Coronary artery (tissue), 2 donors: ENCODE results near the gene TRIM29.
A peak's percentile ranks its signal among the peaks of the same experiment; 100 is the strongest.

Experiments used
- DNase-seq: peaks from one replicate; pipeline ENCODE4 v3.0.0-alpha.2; 2017; ENCODE audit warnings: low spot score
- H3K27ac ChIP-seq, 2 donors: fragments of 200-600 bp; sonication (generic); one replicate each; pipeline ENCODE4 v1.5.1; 2016 to 2019
- H3K4me3 ChIP-seq: fragments of 200-600 bp; sonication (generic); 2 replicates; pipeline ENCODE4 v1.5.1; 2016; ENCODE audit warnings: mild to moderate bottlenecking, moderate library complexity
- CTCF ChIP-seq: fragments of 200-600 bp; sonication (generic); IDR thresholded peaks from one replicate; pipeline ENCODE4 v1.5.1; 2019; ENCODE audit warnings: antibody characterized with exemption

Gene TRIM29

GRCh38 chr11:120130991-120131760 is 6.7 kb downstream of the TRIM29 start:
- peak; percentile 62 for DNase-seq
- H3K4me3 ChIP-seq: no peak overlapping the region
- no peak overlapping the region for H3K27ac ChIP-seq

DNA sequence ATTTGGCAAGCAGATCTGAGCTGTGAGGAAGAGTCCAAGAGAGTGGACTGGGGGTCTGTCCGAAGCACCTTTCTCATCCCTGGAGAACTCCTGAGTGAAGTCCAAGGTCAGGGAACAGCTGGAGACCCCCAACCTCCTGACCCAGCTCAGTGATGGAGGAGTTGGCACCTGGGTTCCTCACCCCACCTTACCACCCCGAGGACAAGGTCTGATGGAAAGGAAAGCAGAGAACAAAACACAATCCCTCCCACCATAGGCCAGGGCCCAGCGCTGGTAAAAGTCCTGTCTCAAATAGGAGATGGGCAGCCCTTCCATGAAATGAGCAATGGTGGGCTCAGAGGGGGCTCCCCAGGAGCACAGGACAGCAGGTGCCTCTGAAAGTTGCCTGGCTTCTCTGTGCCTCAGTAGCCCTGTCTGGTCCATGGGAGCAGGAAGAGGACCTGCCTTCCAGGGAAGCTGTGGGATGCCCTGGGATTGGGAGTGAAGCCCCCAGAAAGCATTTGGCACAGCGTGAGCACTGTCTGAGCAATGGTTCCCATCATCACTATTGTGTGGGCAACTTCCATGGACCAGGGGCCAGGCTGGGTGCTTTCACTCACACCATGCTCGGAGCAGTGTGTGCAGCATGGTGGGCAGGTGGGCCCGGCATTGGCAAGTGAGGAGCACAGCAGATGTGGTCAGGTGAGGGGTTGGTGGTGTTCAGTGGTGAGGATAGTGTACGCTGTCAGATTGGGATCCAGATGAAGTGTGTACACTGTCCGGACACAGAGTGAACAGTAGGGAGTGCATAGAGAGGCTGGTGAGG is 7.5 kb downstream of the TRIM29 start:
- Histone ChIP-seq H3K4me3 (no peak overlapping the region), H3K27ac (no peak overlapping the region)
- no peak for TF ChIP-seq CTCF
- peak; percentile 58 for DNase-seq

More at GRCh38 chr11:120130991-120131760, 6.7 kb downstream of the TRIM29 start:
- TF ChIP-seq CTCF: no peak

DNA sequence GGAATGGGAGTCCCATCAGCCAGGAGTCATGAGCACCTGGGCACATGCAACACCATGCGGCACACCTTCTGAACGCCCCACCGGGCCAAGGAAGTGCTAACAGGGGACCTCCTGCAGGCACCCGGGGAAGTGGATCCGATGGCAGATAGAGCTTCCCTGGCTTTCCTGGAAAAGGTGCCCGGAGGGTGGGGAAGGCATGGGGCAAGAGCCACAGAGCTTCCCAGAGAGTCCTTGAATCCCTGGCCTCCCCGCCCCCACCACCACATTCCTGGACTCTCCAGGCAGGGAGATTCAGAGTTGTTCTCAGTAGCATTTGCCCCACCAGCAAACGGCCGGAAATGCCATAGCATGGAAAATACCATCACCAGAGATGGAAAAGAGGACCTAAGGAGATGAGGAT is 8.3 kb downstream of the TRIM29 start:
- DNase-seq: no peak
- Histone ChIP-seq H3K27ac (no peak overlapping the region), H3K4me3 (no peak overlapping the region)
- TF ChIP-seq CTCF: no peak

DNA sequence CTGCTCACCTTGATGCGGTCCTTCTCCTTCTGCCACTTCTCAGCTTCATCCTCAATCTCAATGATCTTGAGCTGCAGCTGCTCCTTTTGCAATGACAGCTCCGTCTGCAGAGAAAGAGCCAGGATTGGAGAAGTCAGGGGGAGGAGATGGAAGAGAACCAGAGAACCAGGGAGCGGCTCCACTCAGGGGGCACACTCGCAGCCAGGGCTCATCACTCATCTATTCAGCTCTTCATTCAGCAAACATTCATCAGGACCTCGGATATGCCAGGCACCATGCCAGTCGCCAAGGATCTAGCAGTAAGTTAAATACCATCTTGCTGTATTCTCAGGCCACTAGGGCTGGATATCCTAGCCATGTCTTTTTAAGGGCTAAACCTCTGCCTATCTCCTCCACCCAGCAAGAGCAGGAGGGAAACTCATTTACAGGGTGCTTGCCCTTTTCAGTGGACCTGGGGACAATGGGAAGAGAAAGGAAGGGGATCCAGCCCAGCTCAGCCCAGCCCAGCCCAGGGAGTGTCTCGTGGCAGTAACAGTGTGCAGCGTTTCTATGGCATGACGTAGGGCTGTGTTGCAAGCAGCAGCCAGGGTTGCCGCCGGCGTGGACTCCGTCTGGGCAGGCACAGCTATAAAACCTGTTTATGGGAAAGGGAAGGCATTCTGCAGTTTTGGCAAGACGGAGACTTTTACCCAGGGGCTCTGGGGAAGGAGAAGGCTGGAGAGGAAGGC is 9.4 kb downstream of the TRIM29 start:
- no peak overlapping the region for H3K27ac ChIP-seq
- no peak for DNase-seq

DNA sequence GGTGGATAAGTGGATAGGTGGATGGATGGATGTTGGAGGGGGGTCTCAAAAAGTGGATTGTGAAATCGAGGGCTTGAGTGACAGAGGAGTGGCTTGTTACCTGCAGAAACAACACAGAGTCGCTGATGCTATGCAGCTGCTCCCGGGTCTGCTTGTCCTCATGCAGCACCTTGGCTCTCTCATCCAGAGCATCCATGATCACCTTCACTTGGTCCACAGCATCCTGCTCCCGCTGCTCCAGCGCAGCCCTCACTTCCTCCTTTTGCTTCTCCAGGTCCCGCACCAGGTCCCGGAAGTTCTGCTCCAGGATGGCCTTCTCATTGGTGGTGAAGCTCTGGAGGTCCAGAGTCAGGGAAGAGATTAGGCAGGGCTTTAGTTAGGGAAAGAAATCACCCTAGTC is 10.7 kb downstream of the TRIM29 start:
- Histone ChIP-seq H3K4me3 (no peak overlapping the region), H3K27ac (no peak overlapping the region)
- DNase-seq: no peak
- no peak for TF ChIP-seq CTCF

More for the DNA sequence above, 9.4 kb downstream of the TRIM29 start:
- TF ChIP-seq CTCF: no peak
- no peak overlapping the region for H3K4me3 ChIP-seq

DNA sequence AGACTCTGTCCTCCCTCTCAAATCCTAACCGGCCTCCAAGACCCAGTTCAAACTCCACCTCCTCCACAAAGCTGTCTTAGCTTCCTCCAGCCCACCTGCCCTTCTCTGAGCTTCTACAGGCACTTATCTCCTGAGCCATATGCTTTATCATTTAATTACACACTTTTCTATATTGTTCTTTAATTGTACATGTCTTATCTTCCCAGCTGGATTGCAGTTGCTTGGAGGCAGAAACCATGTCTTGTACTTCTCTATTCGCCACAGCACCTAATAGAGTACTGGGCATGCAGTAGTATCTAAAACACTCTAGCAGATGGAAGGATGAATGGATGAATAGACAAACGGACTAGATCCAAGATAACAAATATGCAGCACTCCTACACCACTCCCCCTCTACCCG is 11.3 kb downstream of the TRIM29 start:
- DNase-seq: no peak
- Histone ChIP-seq H3K27ac (no peak overlapping the region), H3K4me3 (no peak overlapping the region)
- no peak for TF ChIP-seq CTCF
